Esophagus mucosa (tissue), 1 donor: ENCODE results near the gene ALOX12B. TPM values are rescaled to one million over a fixed set of nuclear protein-coding genes. Genes with fewer than 3 reads are reported as not detected.
A peak's percentile ranks its signal among the peaks of the same experiment; 100 is the strongest.
"Not testable (repeated sequence)": the region's sequence is repeated elsewhere in the genome, so short reads cannot be mapped to it uniquely, and the experiment has no call there.

Experiments
- ATAC-seq: fragments of 200-7000 bp; cut with Tn5 transposase; one replicate; pipeline ENCODE4 v1.9.1; 2020
- total RNA-seq: library from RNA; stranded (reverse); gene quantifications from one replicate; pipeline ENCODE4 v1.2.4, GENCODE V29; 2023
- donor health status: DM: yes; HTN: yes; CAD: no.

ALOX12B gene
- total RNA-seq, 1 donor from 2014 or later: 15.0 TPM

GRCh38 chr17:8063761-8064534 lies 23.6 kb downstream of the ALOX12B start:
- ATAC-seq: no peak

- no peak for ATAC-seq
These were observed 24.6 kb downstream of the ALOX12B start for GRCh38 chr17:8062807-8063483.

GRCh38 chr17:8062435-8062806 lies 25.1 kb downstream of the ALOX12B start:
- ATAC-seq: no peak

GRCh38 chr17:8061851-8062250 lies 25.7 kb downstream of the ALOX12B start:
- not testable (repeated sequence) for ATAC-seq

- peak; percentile 45 for ATAC-seq
These were observed 27.2 kb downstream of the ALOX12B start for GRCh38 chr17:8060274-8060673.

- ATAC-seq: no peak
These were observed 28.4 kb downstream of the ALOX12B start for GRCh38 chr17:8059131-8059530.

GRCh38 chr17:8057691-8058114 lies 29.8 kb downstream of the ALOX12B start:
- peak; percentile 72 for ATAC-seq

GRCh38 chr17:8056976-8057625 lies 30.4 kb downstream of the ALOX12B start:
- no peak for ATAC-seq

- ATAC-seq: peak; percentile 53
These were observed 31.1 kb downstream of the ALOX12B start for GRCh38 chr17:8056232-8056975.

- ATAC-seq: no peak
These were observed 31.7 kb downstream of the ALOX12B start for GRCh38 chr17:8055851-8056231.

GRCh38 chr17:8053600-8053999 lies 33.9 kb downstream of the ALOX12B start:
- ATAC-seq: no peak

- no peak for ATAC-seq
These were observed 35.0 kb downstream of the ALOX12B start for GRCh38 chr17:8052256-8053252.

GRCh38 chr17:8051831-8052230 lies 35.7 kb downstream of the ALOX12B start:
- no peak for ATAC-seq

- no peak for ATAC-seq
These were observed 38.8 kb downstream of the ALOX12B start for GRCh38 chr17:8048736-8049135.

GRCh38 chr17:8048236-8048635 lies 39.3 kb downstream of the ALOX12B start:
- ATAC-seq: no peak

- ATAC-seq: no peak
These were observed 39.8 kb downstream of the ALOX12B start for GRCh38 chr17:8047769-8048110.

- no peak for ATAC-seq
These were observed 40.4 kb downstream of the ALOX12B start for GRCh38 chr17:8046929-8047768.

GRCh38 chr17:8046306-8046928 lies 41.1 kb downstream of the ALOX12B start:
- ATAC-seq: peak; percentile 17

GRCh38 chr17:8044819-8045810 lies 42.4 kb downstream of the ALOX12B start:
- no peak for ATAC-seq
